GM18517 (cell line): ENCODE results near the gene GPX4.

Source experiments
- ATAC-seq: cut with Tn5 transposase; IDR thresholded peaks from one replicate; pipeline ENCODE4 v1.9.1; 2021; ENCODE audit warnings: mild to moderate bottlenecking, moderate library complexity; ENCODE audit not compliant: unreplicated experiment

Gene GPX4, protein sequence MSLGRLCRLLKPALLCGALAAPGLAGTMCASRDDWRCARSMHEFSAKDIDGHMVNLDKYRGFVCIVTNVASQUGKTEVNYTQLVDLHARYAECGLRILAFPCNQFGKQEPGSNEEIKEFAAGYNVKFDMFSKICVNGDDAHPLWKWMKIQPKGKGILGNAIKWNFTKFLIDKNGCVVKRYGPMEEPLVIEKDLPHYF

DNA sequence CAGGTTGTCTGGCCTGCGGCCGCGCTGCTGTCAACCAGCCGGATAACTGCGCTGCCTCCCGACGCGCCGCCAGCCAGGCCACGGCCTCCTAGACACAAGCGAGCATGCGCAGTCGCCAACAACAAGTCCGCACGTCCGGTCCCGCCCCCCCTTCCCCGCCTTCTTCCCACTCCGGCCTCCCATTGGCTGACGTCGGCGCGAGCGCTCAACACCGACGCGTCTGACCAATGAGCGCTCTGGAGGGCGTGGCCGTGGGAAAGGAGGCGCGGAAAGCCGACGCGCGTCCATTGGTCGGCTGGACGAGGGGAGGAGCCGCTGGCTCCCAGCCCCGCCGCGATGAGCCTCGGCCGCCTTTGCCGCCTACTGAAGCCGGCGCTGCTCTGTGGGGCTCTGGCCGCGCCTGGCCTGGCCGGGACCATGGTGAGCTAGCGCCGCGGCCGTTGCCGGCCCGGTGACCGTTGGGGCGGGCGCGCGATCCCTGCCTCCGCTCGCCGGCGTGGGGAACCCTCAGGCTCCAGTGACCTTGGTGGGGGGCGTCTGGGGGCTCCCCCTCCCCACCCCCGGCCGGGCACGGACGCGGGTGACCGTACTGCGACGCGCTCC lies at the start of gene GPX4:
GPX4 (plus strand) TSS at position 287 of the 603 bp plus-strand sequence; CDS start at position 337, 50 bp downstream.
- ATAC-seq, result peak; percentile 46

DNA sequence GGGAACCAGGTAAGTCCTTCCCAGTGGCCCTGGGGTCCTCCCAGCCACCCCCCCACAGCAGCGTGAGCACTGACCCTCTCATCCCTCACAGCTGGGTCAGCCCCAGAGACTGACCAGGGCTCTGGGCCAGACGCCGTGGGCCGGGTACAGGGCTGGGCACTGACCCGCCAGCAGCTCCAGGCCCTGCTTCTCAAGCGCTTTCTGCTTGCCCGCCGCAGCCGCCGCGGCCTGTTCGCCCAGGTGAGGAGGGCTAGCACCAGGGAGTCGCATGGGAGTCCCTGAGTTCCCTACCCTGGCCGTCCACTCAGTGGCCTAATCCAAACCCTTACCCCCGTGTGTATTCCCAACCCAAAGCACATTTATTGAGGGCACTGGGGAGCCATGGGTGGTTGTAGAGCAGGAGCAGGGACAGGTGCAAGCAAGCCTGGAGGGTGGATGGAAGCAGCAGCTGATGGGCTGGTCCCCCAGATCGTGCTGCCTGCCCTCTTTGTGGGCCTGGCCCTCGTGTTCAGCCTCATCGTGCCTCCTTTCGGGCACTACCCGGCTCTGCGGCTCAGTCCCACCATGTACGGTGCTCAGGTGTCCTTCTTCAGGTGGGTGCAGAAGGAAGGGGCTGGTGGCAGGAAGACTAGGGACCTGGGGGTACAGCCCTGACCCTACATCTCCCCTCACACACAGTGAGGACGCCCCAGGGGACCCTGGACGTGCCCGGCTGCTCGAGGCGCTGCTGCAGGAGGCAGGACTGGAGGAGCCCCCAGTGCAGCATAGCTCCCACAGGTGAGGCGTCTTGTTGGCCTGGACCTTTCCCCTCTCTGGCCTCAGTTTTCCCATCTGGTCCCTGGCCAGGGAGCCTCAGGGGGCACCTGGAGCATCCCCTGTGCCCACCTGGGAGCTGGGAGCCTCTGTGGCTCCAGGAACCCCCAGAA lies 49.4 kb upstream of the GPX4 start:
- no peak for ATAC-seq

GRCh38 chr19:1055028-1055425 lies 48.8 kb upstream of the GPX4 start:
- no peak for ATAC-seq

DNA sequence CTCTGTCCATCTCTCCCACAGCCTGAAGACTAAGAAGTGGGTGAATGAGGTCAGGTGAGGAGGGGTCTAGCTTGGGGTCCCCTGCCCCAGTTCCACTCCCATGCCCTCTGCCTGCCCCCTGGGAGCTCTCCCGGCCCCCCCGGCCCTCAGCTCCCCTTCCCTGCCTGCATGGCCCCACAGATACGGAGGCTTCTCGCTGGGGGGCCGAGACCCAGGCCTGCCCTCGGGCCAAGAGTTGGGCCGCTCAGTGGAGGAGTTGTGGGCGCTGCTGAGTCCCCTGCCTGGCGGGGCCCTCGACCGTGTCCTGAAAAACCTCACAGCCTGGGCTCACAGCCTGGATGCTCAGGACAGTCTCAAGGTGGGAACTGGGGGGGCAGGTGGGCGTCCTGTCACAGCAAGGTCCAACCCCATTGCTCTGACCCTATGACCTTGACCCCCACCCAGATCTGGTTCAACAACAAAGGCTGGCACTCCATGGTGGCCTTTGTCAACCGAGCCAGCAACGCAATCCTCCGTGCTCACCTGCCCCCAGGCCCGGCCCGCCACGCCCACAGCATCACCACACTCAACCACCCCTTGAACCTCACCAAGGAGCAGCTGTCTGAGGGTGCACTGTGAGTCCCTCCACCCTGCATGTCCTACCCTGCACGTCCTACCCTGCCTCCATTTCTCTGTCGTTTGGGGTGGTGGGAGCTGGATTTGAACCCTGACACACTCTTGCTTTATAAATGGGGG lies 47.7 kb upstream of the GPX4 start:
- ATAC-seq, result no peak

GRCh38 chr19:1057176-1057855 lies 46.5 kb upstream of the GPX4 start:
- no peak for ATAC-seq

- ATAC-seq, result no peak
These were observed 45.7 kb upstream of the GPX4 start for GRCh38 chr19:1058112-1058511.

DNA sequence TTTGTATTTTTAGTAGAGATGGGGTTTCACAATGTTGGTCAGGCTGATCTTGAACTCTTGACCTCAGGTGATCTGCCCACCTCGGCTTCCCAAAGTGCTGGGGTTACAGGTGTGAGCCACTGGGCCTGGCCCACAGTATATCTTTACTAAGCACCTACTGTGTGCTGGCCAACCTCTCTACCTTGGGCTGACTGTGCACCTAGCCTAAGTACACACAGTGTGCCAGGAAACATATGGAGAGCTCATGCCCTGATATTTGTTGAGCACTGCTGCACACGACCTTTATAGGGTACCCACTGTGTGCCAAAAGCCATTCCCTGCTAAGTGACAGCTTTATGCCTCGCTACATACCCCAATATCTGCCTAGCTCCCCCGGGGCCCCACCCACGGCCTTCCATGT lies 43.1 kb upstream of the GPX4 start:
- no peak for ATAC-seq

GRCh38 chr19:1061987-1062386 lies 41.8 kb upstream of the GPX4 start:
- ATAC-seq, result no peak

- no peak for ATAC-seq
These were observed 41.3 kb upstream of the GPX4 start for GRCh38 chr19:1062387-1063029.

GRCh38 chr19:1063030-1063908 lies 40.5 kb upstream of the GPX4 start:
- no peak for ATAC-seq

- no peak for ATAC-seq
These were observed 39.7 kb upstream of the GPX4 start for GRCh38 chr19:1063909-1064660.

DNA sequence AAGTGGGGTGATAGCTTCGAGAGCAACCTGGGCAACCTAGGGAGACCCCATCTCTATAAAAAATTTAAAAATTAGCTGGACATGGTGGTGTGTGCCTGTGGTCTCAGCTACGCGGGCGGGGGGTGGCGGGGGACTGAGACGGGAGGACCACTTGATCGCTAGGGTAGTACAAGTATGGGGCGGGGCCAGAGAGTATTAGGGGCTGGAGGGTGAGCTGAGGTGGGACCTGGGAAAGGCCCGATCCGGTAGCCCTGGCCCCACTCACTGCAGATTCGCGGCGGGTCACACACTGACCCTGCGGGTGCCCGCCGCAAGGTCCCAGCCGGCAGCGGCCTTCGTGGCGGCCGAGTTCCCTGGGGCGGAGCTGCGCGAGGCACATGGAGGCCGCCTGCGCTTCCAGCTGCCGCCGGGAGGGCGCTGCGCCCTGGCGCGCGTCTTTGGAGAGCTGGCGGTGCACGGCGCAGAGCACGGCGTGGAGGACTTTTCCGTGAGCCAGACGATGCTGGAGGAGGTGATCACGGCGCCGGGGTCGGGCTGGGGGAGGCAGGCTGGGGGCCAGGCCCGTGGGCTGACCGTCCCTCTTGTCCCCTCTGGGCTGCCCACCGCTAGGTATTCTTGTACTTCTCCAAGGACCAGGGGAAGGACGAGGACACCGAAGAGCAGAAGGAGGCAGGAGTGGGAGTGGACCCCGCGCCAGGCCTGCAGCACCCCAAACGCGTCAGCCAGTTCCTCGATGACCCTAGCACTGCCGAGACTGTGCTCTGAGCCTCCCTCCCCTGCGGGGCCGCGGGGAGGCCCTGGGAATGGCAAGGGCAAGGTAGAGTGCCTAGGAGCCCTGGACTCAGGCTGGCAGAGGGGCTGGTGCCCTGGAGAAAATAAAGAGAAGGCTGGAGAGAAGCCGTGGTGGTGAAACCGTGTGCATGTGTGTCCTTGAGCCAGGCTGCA lies 38.9 kb upstream of the GPX4 start:
- ATAC-seq, result no peak

DNA sequence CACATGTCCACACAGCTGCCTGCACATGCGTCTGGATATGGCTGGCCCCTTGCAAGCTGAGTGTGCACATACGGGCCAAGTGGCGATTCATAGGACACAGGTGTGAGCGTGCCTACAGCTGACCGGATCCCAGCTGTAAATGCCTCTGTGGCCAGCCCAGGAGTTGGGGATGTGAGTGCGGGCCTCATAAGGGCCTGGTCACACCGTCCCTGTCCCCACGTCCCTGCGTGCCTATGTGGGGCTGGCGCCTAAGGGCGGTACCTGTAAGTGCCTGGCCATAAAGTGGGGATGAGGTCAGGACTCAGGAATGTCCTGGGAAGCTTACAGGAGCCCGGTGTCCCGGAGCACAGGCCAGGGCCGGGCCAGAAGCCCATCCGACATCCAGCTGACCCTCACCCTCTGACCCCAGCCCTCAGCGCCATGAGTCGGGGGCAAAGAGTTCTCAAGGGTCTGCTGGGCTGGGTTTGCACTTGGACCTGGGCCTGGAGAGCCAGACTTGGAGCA lies 38.1 kb upstream of the GPX4 start:
- no peak for ATAC-seq

DNA sequence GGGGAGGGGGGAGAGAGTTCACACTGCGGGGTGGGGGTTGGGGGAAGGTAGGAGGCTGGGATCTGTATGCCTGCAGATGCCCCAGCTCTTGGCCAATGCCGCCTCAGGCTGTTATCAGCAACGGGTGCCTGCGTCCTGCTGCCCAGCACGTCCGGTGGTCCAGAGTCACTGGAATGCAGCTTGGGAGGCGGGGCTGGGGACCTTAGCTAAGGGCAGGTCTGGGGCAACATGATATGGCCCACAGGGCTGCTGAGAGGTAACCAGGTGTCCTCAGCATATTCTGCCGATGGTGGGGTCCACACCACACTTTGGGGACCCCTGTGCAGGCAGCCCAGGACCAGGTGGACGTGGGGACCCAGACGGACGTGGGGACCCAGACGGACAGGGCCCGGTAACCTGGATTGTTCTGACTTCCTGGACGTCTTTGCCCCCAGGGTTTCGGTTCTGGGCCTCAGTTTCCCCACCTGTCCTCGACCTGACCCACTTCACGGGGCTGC lies 37.5 kb upstream of the GPX4 start:
- ATAC-seq, result no peak

DNA sequence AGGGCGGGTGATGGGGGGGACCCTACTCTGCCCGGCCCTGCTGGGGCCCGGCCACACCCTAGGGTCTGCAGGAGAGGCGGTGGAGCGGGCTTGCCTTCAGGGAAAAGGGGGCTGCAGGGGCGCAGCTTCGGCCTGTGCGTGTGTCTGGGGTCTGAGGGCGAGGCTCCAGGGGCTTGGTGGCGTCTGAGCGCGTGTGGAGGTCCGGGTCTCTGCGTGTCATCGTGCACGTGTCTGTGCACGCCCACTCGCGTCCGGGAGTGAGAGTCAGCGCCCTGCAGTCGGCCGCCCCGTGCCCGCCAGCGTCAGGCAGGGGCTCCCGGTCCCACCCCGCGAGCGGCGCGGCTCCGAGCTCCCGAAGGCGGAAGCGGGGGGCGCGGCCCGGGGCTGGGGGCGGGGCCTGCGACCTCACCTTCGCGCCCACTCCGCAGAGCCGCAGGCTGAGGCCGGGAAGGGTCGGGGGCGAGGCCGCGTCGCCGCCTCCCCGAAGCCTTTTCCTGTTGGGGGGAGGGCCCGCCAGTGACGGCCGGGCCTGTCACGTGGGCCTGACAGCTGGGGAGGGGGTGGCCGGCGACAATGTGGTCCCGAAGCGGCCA lies 37.0 kb upstream of the GPX4 start, which contains the start of gene ARHGAP45:
ARHGAP45 (plus strand) TSS at position 420 of the 593 bp plus-strand sequence. CDS start 239 bp downstream, outside the sequence.
- ATAC-seq, result no peak

GRCh38 chr19:1067341-1067957 lies 36.3 kb upstream of the GPX4 start:
- ATAC-seq, result no peak
